GM12874 (cell line): Measurements from ENCODE around the gene APOL5.

Experiments
- CTCF ChIP-seq: IDR thresholded peaks from 2 replicates; pipeline ENCODE4 v1.5.1; 2011; ENCODE audit warnings: low read depth, mild to moderate bottlenecking, control low read depth, low read length, moderate library complexity; ENCODE audit not compliant: insufficient read depth

APOL5 gene

DNA sequence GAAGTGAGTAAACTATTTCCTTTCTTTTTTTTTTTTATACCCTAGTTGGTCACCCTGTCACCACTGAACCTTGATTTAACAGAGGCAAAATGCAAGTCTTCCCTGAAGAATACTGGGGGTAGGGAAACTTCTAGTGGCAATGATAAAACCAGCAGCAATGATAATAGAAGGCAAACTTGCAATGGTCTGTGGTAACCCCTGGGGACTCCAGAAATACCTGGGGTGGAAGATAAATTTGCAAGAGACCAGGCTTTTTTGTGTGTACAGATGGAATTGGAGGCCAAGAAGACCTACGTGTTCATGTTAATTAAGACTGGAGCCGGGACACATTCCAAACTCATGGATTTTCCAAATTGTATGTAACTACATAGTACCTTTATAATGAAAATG lies 11.6 kb downstream of the APOL5 start:
- TF ChIP-seq CTCF: no peak

DNA sequence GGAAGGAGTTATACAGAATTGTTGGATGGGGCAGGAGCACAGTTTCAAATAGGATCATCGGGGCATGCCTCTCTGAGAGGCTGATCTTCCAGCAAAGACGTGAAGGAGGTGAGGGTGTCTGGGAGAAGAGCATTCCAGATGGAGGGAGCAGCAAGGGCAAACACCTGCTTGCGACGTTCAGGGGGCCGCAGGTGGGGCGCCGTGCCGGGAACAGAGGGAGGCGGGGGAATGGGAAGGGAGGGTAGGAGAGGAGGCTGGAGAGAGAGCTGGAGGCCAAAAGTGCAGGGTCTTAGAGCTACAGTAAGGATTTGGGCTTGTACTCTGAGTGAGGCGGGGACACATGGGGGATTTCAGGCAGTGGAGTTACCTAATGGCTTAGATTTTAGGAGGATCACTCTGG lies 13.6 kb downstream of the APOL5 start:
- TF ChIP-seq CTCF: no peak

DNA sequence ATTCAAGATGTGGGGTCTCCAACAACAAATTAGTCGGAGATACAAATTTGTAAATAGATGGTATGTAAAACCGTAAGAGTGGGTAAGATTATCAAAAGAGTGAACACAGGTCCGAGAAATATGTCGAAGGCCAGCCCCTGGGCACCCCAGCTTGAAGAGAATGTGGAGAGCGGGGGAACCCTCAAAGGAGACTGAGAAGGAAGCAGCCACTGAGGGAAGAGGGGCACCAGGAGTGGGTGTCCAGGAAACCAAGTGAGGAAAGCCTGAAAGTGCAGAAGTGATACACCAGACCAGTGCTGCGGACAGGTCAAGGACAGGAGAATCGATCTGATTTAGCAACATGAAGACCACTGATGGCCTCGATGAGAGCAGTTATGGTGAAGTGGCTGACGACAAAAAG lies 14.4 kb downstream of the APOL5 start:
- TF ChIP-seq CTCF: no peak

DNA sequence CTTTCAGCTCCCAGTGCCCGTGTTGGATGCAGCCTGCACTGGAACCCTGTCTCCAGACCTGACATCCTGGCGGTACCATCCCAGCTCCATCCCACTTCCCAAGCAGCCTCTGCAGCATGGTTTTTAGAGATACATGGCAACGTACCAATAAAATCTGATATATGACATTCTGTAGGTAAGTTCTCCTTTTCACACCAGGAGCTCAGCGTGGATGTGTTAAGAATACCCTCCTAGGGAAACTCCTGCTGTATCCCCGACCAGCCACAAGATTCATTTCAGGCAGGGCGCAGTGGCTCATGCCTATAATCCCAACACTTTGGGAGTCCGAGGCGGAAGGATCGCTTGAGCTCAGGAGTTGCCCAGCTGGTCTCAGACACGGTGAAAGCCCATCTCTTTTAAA lies 15.4 kb downstream of the APOL5 start:
- no peak for TF ChIP-seq CTCF

- no peak for TF ChIP-seq CTCF
Measured at GRCh38 chr22:35733791-35734516, 16.3 kb downstream of the APOL5 start.

- TF ChIP-seq CTCF: no peak
Measured at GRCh38 chr22:35734517-35734827, 16.8 kb downstream of the APOL5 start.

DNA sequence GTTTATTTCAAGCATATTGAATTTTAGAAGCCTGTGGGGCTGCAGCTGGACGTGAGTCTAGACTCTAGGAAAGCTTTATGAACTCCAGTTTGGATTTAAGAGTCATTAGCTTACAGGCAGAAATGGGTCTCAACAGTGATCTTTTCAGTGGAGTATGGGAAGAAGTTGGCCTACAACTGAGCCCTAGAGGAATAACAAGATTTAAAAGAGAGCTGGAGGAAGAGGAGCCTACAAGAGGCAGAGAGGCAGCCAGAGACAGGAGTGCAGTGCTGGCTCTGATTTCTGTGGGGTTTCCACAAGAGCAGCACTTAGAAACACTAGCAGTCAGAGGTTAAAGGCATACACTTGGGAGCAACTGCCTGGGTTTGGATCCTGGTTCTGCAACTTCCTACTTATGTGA lies 17.9 kb downstream of the APOL5 start:
- TF ChIP-seq CTCF: no peak
